ENCODE results near the gene BIN1.

BIN1 gene

GRCh38 chr2:127017548-127017947 is 89.4 kb downstream of the BIN1 start:
- DNase-seq (ENCODE audit: low read depth in 2 of 2): no peak
- no peak for TF ChIP-seq CTCF (IDR thresholded peaks at IDR 0.05; ENCODE audit: low read depth, low read length)
- no peak overlapping the region for H3K4me3 ChIP-seq (replicated peaks in 1 of 2; ENCODE audit: low read depth in 2 of 2, low read length in 2 of 2)

GRCh38 chr2:127016329-127016728 is 90.6 kb downstream of the BIN1 start:
- TF ChIP-seq CTCF (IDR thresholded peaks at IDR 0.05; ENCODE audit: low read depth, low read length): no peak
- H3K4me3 ChIP-seq (replicated peaks in 1 of 2; ENCODE audit: low read depth in 2 of 2, low read length in 2 of 2): no peak overlapping the region
- DNase-seq (ENCODE audit: low read depth in 2 of 2): no peak

GRCh38 chr2:127015106-127015910 is 91.6 kb downstream of the BIN1 start:
- DNase-seq (ENCODE audit: low read depth in 2 of 2): peak; percentile 24 to 58
- H3K4me3 ChIP-seq (replicated peaks in 1 of 2; ENCODE audit: low read depth in 2 of 2, low read length in 2 of 2): no peak overlapping the region
- no peak for TF ChIP-seq CTCF (IDR thresholded peaks at IDR 0.05; ENCODE audit: low read depth, low read length)

- no peak overlapping the region for H3K4me3 ChIP-seq (replicated peaks in 1 of 2; ENCODE audit: low read depth in 2 of 2, low read length in 2 of 2)
- peak; percentile 95 to 99 for DNase-seq (ENCODE audit: low read depth in 2 of 2)
- no peak for TF ChIP-seq CTCF (IDR thresholded peaks at IDR 0.05; ENCODE audit: low read depth, low read length)
Observed at GRCh38 chr2:127014630-127015029, 92.3 kb downstream of the BIN1 start.

GRCh38 chr2:127014224-127014623 is 92.7 kb downstream of the BIN1 start:
- H3K4me3 ChIP-seq (replicated peaks in 1 of 2; ENCODE audit: low read depth in 2 of 2, low read length in 2 of 2): no peak overlapping the region
- no peak for TF ChIP-seq CTCF (IDR thresholded peaks at IDR 0.05; ENCODE audit: low read depth, low read length)
- DNase-seq (ENCODE audit: low read depth in 2 of 2): no peak

GRCh38 chr2:127012868-127013267 is 94.1 kb downstream of the BIN1 start:
- DNase-seq (ENCODE audit: low read depth in 2 of 2): peak; percentile 17 to 63
- TF ChIP-seq CTCF (IDR thresholded peaks at IDR 0.05; ENCODE audit: low read depth, low read length): no peak
- no peak overlapping the region for H3K4me3 ChIP-seq (replicated peaks in 1 of 2; ENCODE audit: low read depth in 2 of 2, low read length in 2 of 2)

- TF ChIP-seq CTCF (IDR thresholded peaks at IDR 0.05; ENCODE audit: low read depth, low read length): no peak
- peak; percentile 51 to 80 for DNase-seq (ENCODE audit: low read depth in 2 of 2)
- no peak overlapping the region for H3K4me3 ChIP-seq (replicated peaks in 1 of 2; ENCODE audit: low read depth in 2 of 2, low read length in 2 of 2)
Observed at GRCh38 chr2:127012215-127012614, 94.7 kb downstream of the BIN1 start.

All from cardiac fibroblast (primary cell).